Astrocyte (in vitro differentiated cells and primary cell): ENCODE data around the gene ARHGAP33. TPM values are rescaled to one million over a fixed set of nuclear protein-coding genes. Genes with fewer than 3 reads are reported as not detected.

ENCODE experiments used
- DNase-seq: peaks from one replicate; pipeline ENCODE4 v3.0.0-alpha.2; 2010; ENCODE audit warnings: low read depth
- FAIRE-seq: peaks from 2 replicates; lab custom pipeline; 2011; peaks lifted over from hg19 to GRCh38; lab: Jason Lieb, UNC
- H2AFZ ChIP-seq: 2 replicates; pipeline ENCODE4 v1.6.0; 2012; ENCODE audit warnings: low read depth, low read length, inconsistent platforms
- H3K27ac ChIP-seq: 2 replicates; pipeline ENCODE4 v1.5.1; 2011; ENCODE audit warnings: low read depth, low read length, inconsistent platforms
- H3K27me3 ChIP-seq: 2 replicates; pipeline ENCODE4 v1.6.0; 2011; ENCODE audit warnings: low read length, inconsistent platforms; ENCODE audit not compliant: insufficient read depth
- H3K36me3 ChIP-seq: 2 replicates; pipeline ENCODE4 v1.5.1; 2011; ENCODE audit warnings: low read length, inconsistent platforms; ENCODE audit not compliant: insufficient read depth
- H3K4me1 ChIP-seq: 2 replicates; pipeline ENCODE4 v1.5.1; 2011; ENCODE audit warnings: low read length, inconsistent platforms; ENCODE audit not compliant: insufficient read depth
- H3K4me2 ChIP-seq: 2 replicates; pipeline ENCODE4 v1.6.0; 2012; ENCODE audit warnings: low read length, inconsistent platforms
- H3K4me3 ChIP-seq: 2 replicates; pipeline ENCODE4 v1.5.1; 2011; ENCODE audit warnings: low read depth, mild to moderate bottlenecking, low read length, inconsistent platforms; ENCODE audit not compliant: insufficient read depth
- H3K79me2 ChIP-seq: 2 replicates; pipeline ENCODE4 v1.6.0; 2012; ENCODE audit warnings: mild to moderate bottlenecking, low read length, inconsistent platforms; ENCODE audit not compliant: insufficient read depth
- H3K9ac ChIP-seq: 2 replicates; pipeline ENCODE4 v1.6.0; 2012; ENCODE audit warnings: mild to moderate bottlenecking, low read length, inconsistent platforms
- H3K9me3 ChIP-seq: 2 replicates; pipeline ENCODE4 v1.5.1; 2012; ENCODE audit warnings: low read depth, mild to moderate bottlenecking, low read length, inconsistent platforms; ENCODE audit not compliant: insufficient read depth
- H4K20me1 ChIP-seq: 2 replicates; pipeline ENCODE4 v1.6.0; 2012; ENCODE audit warnings: low read length, inconsistent platforms; ENCODE audit not compliant: insufficient read depth
- H3K27ac Mint-ChIP-seq: one replicate; pipeline ENCODE4 v1.8.0; 2021; ENCODE audit warnings: mild to moderate bottlenecking, mixed read lengths; ENCODE audit not compliant: unreplicated experiment
- H3K27me3 Mint-ChIP-seq: one replicate; pipeline ENCODE4 v1.8.0; 2021; ENCODE audit warnings: low read depth, mixed read lengths; ENCODE audit not compliant: unreplicated experiment
- H3K36me3 Mint-ChIP-seq: one replicate; pipeline ENCODE4 v1.8.0; 2021; ENCODE audit warnings: low read depth, mixed read lengths; ENCODE audit not compliant: unreplicated experiment
- H3K4me1 Mint-ChIP-seq: one replicate; pipeline ENCODE4 v1.8.0; 2021; ENCODE audit warnings: low read depth, mixed read lengths; ENCODE audit not compliant: unreplicated experiment
- H3K4me3 Mint-ChIP-seq: one replicate; pipeline ENCODE4 v1.8.0; 2021; ENCODE audit warnings: mild to moderate bottlenecking, moderate library complexity, mixed read lengths; ENCODE audit not compliant: unreplicated experiment
- H3K9me3 Mint-ChIP-seq: one replicate; pipeline ENCODE4 v1.8.0; 2021; ENCODE audit warnings: mild to moderate bottlenecking, mixed read lengths; ENCODE audit not compliant: unreplicated experiment
- CTCF ChIP-seq: IDR thresholded peaks from 2 replicates; pipeline ENCODE4 v1.5.1; 2011; ENCODE audit warnings: low read depth, mild to moderate bottlenecking, inconsistent platforms, low read length, moderate library complexity; ENCODE audit not compliant: insufficient read depth
- EZH2 ChIP-seq: IDR thresholded peaks from 2 replicates; pipeline ENCODE4 v1.6.1; 2012; ENCODE audit warnings: mild to moderate bottlenecking, low read length, inconsistent platforms; ENCODE audit not compliant: insufficient read depth
- total RNA-seq: library from RNA; stranded (reverse); gene quantifications from 2 replicates; pipeline ENCODE4 v1.2.1, GENCODE V29; 2021

The ARHGAP33 gene
- total RNA-seq, 1 donor from 2014 or later = 5.5 TPM

- H3K9me3 ChIP-seq = no peaks in the 10 kb centered on the region
- no peak overlapping the region for H3K27ac ChIP-seq
- Mint-ChIP-seq H3K9me3 (no peaks in the 10 kb centered on the region), H3K4me1 (no peaks in the 10 kb centered on the region), H3K36me3 (no peaks in the 10 kb centered on the region), H3K27me3 (peaks cover 26% of the 10 kb centered on the region), H3K4me3 (no peak overlapping the region), H3K27ac (no peak overlapping the region)
- H3K27me3 ChIP-seq = peaks cover 4% of the 10 kb centered on the region
- no peak overlapping the region for H3K9ac ChIP-seq
- DNase-seq (no peak), FAIRE-seq (no peak)
- no peaks in the 10 kb centered on the region for H3K36me3 ChIP-seq
- TF ChIP-seq EZH2 (no peak), CTCF (no peak)
- no peak overlapping the region for H3K4me3 ChIP-seq
- H3K79me2 ChIP-seq = no peaks in the 10 kb centered on the region
- H3K4me1 ChIP-seq = no peaks in the 10 kb centered on the region
- H2AFZ ChIP-seq = no peak overlapping the region
- H3K4me2 ChIP-seq = no peak overlapping the region
- no peaks in the 10 kb centered on the region for H4K20me1 ChIP-seq
These were observed 47.2 kb downstream of the ARHGAP33 start for GRCh38 chr19:35822579-35822978.

DNA sequence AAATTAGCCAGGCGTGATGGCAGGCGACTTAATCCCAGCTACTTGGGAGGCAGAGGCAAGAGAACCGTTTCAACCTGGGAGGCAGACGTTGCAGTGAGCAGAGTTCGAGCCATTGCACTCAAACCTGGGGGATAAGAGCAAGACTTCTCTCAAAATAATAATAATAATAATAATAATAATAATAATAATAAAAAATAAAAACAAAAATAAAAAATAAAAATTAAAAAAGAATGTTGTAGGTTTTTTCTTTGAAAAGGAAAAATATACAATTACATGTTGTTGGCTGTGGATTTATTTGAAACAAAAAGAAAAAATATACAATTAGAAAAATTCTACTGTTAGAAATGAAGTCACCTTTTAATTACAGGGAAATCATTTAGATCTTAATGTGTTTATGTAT is 48.8 kb downstream of the ARHGAP33 start:
- FAIRE-seq (no peak), DNase-seq (no peak)
- H3K9me3 ChIP-seq = no peaks in the 10 kb centered on the region
- no peaks in the 10 kb centered on the region for H3K36me3 Mint-ChIP-seq
- H3K79me2 ChIP-seq = no peaks in the 10 kb centered on the region
- H3K9me3 Mint-ChIP-seq = no peaks in the 10 kb centered on the region
- H3K4me1 Mint-ChIP-seq = no peaks in the 10 kb centered on the region
- no peak overlapping the region for H3K9ac ChIP-seq
- H3K4me3 ChIP-seq = no peak overlapping the region
- no peak overlapping the region for H3K27ac Mint-ChIP-seq
- no peak for TF ChIP-seq CTCF
- TF ChIP-seq EZH2 = no peak
- H2AFZ ChIP-seq = no peak overlapping the region
- H3K27me3 ChIP-seq = no peaks in the 10 kb centered on the region
- peaks cover 25% of the 10 kb centered on the region for H3K27me3 Mint-ChIP-seq
- H3K4me2 ChIP-seq = no peak overlapping the region
- no peaks in the 10 kb centered on the region for H3K4me1 ChIP-seq
- H3K4me3 Mint-ChIP-seq = no peak overlapping the region
- no peak overlapping the region for H3K27ac ChIP-seq
- no peaks in the 10 kb centered on the region for H3K36me3 ChIP-seq
- no peaks in the 10 kb centered on the region for H4K20me1 ChIP-seq

DNA sequence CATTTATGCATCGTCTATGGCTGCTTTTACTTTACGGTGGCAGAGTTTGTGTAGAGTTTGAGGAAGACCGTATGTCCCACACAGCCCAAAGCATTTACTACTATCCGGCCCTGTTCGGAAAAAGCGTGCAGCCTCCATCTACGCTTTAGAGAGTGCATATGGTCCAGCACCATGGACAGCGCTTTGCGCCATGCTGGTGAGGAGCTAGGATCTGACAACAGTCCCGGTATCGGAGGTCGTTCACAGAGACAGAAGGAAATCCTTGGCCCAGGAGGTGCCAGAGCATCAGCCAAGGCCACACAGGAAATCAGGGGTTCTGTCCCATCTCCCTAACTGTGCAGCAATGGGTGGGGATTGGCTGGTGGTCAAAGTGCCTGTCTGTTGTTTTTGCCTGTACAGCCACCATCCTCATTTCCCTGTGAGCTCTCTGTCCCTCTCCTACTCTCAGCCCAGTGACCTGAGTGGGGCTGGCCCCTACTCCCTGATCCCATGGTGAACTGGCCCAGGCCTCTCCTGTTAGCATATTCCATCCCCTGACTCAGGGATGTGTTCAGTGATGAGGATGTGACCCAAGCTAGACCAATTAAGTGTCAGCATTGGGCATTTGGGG is 53.4 kb downstream of the ARHGAP33 start:
- Mint-ChIP-seq H3K4me1 (no peaks in the 10 kb centered on the region), H3K36me3 (no peaks in the 10 kb centered on the region), H3K27ac (no peak overlapping the region), H3K4me3 (no peak overlapping the region), H3K27me3 (peaks cover 46% of the 10 kb centered on the region), H3K9me3 (peaks cover 1% of the 10 kb centered on the region)
- Histone ChIP-seq H4K20me1 (no peaks in the 10 kb centered on the region), H3K36me3 (no peaks in the 10 kb centered on the region), H3K9me3 (no peaks in the 10 kb centered on the region), H2AFZ (no peak overlapping the region), H3K27ac (no peak overlapping the region), H3K4me2 (no peak overlapping the region), H3K4me1 (no peaks in the 10 kb centered on the region), H3K27me3 (peaks cover 2% of the 10 kb centered on the region), H3K9ac (no peak overlapping the region), H3K4me3 (no peak overlapping the region), H3K79me2 (no peaks in the 10 kb centered on the region)
- DNase-seq = peak; percentile 45
- no peak for FAIRE-seq
- TF ChIP-seq EZH2 = no peak
- no peak for TF ChIP-seq CTCF
